Muscle layer of colon (tissue), 2 donors: ENCODE data around the gene CACNA2D3.
"Not testable (repeated sequence)": the region's sequence is repeated elsewhere in the genome, so short reads cannot be mapped to it uniquely, and the experiment has no call there.

Experiments used
- H3K27ac ChIP-seq: one replicate; pipeline ENCODE4 v1.7.0; 2013; ENCODE audit warnings: low read depth, mild to moderate bottlenecking, low read length, moderate library complexity
- H3K27me3 ChIP-seq, 2 donors: one replicate each; pipeline ENCODE4 v1.7.0; 2013; ENCODE audit warnings: low read length in 2 of 2, mild to moderate bottlenecking in 2 of 2; ENCODE audit not compliant: insufficient read depth in 2 of 2, control insufficient read depth in 1 of 2
- H3K36me3 ChIP-seq: one replicate; pipeline ENCODE4 v1.7.0; 2013; ENCODE audit warnings: mild to moderate bottlenecking, low read length; ENCODE audit not compliant: insufficient read depth
- H3K4me1 ChIP-seq: one replicate; pipeline ENCODE4 v1.7.0; 2013; ENCODE audit warnings: mild to moderate bottlenecking, low read length; ENCODE audit not compliant: insufficient read depth
- H3K4me3 ChIP-seq, 2 donors: one replicate each; pipeline ENCODE4 v1.7.0; 2013; ENCODE audit warnings: low read length in 2 of 2, low read depth in 1 of 2, mild to moderate bottlenecking in 1 of 2, moderate library complexity in 1 of 2
- H3K9ac ChIP-seq: one replicate; pipeline ENCODE4 v1.7.0; 2013; ENCODE audit warnings: low read length
- H3K9me3 ChIP-seq: one replicate; pipeline ENCODE4 v1.7.0; 2013; ENCODE audit warnings: mild to moderate bottlenecking, low read length
- donor health status: abdominal sarcoma.
- donor health status: Adenocarcinoma of cecum.

CACNA2D3 gene

DNA sequence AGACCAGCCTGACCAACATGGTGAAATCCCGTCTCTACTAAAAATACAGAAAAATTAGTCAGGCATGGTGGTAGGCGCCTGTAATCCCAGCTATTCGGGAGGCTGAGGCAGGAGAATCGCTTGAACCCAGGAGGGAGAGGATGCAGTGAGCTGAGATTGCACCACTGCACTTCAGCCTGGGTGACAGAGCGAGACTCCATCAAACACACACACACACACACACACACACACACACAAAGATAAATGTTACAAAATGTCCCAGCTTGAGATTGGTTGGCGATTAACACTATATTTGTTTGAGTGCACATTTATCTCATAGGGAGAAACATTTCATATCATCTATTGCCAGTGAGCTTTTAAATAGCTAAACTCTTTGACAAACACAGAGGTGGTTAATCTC is 508.6 kb downstream of the CACNA2D3 start:
- not testable (repeated sequence) for H3K27ac ChIP-seq, H3K4me3 ChIP-seq, H3K9ac ChIP-seq

DNA sequence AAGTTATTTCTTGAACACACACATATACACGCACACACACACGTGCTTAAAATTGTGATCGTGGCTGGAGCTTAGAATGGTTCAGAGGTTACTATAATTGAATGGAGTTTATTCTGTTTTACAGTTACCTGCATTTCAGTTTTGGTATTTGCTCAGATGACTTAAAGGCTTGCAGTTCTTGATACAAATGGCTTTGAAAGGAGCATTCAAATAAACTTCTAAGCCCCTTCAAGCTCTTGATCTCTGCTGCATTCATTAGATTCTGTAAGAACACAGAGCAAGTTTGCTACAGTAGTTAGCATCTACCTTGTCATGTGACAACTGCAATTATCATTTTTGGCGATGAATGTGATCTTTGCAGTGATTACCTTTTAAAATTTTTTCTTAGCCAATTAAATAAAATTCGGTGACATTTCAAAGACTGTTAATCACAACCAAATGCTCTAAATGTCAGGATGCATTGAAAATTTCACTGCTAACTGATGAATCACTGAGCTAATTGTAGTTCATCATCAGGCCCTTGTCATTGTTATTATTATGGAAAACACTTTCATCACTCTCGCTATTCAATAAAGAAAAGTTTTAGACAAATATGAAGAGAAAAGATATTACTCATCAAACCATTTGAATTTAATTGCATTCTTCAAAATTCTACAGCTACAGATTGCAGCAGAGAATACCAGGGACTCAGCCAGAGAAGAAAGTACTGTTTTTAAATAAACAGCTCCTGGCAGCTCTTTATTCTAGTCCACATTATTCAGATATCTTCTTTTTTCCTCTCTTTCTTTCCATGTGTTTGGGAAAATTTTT is 509.4 kb downstream of the CACNA2D3 start:
- H3K36me3 ChIP-seq = no peaks in the 10 kb centered on the region
- H3K9ac ChIP-seq = no peak overlapping the region
- no peak overlapping the region for H3K4me3 ChIP-seq
- H3K27ac ChIP-seq = no peak overlapping the region
- no peaks in the 10 kb centered on the region for H3K4me1 ChIP-seq
- no peaks in the 10 kb centered on the region for H3K9me3 ChIP-seq
- H3K27me3 ChIP-seq = no peaks in the 10 kb centered on the region

More for the DNA sequence above, 508.6 kb downstream of the CACNA2D3 start:
- not testable (repeated sequence) for H3K36me3 ChIP-seq, H3K4me1 ChIP-seq, H3K9me3 ChIP-seq, H3K27me3 ChIP-seq

- Histone ChIP-seq H3K36me3 (no peaks in the 10 kb centered on the region), H3K27ac (no peak overlapping the region), H3K27me3 (no peaks in the 10 kb centered on the region), H3K9me3 (no peaks in the 10 kb centered on the region), H3K4me3 (no peak overlapping the region), H3K9ac (no peak overlapping the region), H3K4me1 (no peaks in the 10 kb centered on the region)
Measured at GRCh38 chr3:54632326-54632665, 509.9 kb downstream of the CACNA2D3 start.

DNA sequence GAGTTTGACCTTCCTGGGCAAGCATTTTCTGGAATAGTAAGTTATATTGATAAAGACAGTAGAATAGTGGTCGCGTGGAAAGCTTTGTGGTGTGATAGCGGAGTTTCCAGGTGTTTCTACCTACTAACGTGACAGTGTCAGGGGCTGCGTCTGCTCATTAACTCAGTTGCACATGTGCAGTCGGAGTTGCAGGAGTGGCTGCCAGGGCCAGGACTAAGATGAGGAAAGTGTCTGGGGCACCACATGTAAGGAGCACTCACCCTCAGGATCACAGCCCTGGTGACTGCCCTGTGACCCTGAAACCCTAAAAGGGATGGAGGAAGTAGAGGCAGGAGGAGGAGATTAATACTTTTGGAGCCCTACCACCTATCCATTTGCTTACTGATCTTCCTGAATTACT is 510.5 kb downstream of the CACNA2D3 start:
- H3K36me3 ChIP-seq = no peaks in the 10 kb centered on the region
- no peaks in the 10 kb centered on the region for H3K27me3 ChIP-seq
- H3K4me1 ChIP-seq = no peaks in the 10 kb centered on the region
- no peaks in the 10 kb centered on the region for H3K9me3 ChIP-seq
- no peak overlapping the region for H3K27ac ChIP-seq
- H3K4me3 ChIP-seq = no peak overlapping the region
- no peak overlapping the region for H3K9ac ChIP-seq

DNA sequence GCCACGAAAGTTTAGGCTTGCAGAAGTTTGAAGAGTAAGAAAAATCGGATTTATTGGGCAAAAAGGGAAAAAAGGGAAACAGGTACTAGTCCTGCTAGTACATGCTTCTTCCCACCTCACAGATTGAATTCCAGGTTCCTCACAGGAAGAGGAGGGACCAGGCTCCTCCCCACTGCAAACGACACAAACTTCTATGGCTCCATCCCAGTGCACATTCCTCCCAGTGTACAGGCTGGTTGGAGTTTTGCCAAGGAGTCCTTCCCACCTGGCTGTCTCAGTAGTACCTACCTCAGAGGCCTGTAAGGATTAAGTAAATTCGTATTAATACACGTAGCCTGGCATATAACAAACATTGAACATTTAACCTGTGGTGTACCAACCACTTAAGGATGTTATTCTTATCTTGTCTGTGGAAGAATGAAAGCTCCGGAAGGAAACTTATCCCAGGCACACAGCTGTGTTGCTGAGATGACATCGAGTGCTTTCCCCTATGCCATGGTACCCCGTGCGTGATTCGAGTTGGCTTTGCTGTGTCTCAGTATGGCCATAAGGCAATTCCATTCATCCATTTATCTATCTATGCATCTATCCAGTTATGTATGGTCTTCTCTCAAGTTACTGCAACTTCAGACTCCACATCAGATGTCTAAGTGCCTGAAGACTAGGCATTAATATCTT is 511.2 kb downstream of the CACNA2D3 start:
- Histone ChIP-seq H3K4me1 (no peaks in the 10 kb centered on the region), H3K9ac (no peak overlapping the region), H3K27me3 (no peaks in the 10 kb centered on the region), H3K36me3 (no peaks in the 10 kb centered on the region), H3K4me3 (no peak overlapping the region), H3K27ac (no peak overlapping the region), H3K9me3 (no peaks in the 10 kb centered on the region)

GRCh38 chr3:54634122-54634469 is 511.7 kb downstream of the CACNA2D3 start:
- no peak overlapping the region for H3K27ac ChIP-seq
- H3K36me3 ChIP-seq = no peaks in the 10 kb centered on the region
- H3K9me3 ChIP-seq = no peaks in the 10 kb centered on the region
- no peaks in the 10 kb centered on the region for H3K27me3 ChIP-seq
- H3K4me1 ChIP-seq = no peaks in the 10 kb centered on the region
- no peak overlapping the region for H3K4me3 ChIP-seq
- H3K9ac ChIP-seq = no peak overlapping the region

DNA sequence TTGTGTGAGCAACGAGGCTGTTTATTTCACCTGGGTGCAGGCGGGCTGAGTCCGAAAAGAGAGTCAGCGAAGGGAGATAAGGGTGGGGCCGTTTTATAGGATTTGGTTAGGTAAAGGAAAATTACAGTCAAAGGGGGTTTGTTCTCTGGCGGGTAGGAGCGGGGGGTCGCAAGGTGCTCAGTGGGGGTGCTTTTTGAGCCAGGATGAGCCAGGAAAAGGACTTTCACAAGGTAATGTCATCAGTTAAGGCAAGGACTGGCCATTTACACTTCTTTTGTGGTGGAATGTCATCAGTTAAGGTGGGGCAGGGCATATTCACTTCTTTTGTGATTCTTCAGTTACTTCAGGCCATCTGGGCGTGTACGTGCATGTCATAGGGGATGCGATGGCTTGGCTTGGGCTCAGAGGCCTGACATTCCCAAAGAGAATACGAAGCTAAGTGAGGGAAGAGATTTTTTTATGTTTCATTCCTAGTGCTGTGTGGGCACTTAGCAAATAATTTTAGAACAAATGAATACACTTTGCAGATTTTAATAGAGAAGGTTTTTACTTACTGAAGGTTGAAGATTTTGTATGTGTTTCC is 517.5 kb downstream of the CACNA2D3 start:
- not testable (repeated sequence) for H3K4me1 ChIP-seq, H3K9me3 ChIP-seq, H3K27ac ChIP-seq, H3K36me3 ChIP-seq, H3K9ac ChIP-seq, H3K4me3 ChIP-seq, H3K27me3 ChIP-seq

DNA sequence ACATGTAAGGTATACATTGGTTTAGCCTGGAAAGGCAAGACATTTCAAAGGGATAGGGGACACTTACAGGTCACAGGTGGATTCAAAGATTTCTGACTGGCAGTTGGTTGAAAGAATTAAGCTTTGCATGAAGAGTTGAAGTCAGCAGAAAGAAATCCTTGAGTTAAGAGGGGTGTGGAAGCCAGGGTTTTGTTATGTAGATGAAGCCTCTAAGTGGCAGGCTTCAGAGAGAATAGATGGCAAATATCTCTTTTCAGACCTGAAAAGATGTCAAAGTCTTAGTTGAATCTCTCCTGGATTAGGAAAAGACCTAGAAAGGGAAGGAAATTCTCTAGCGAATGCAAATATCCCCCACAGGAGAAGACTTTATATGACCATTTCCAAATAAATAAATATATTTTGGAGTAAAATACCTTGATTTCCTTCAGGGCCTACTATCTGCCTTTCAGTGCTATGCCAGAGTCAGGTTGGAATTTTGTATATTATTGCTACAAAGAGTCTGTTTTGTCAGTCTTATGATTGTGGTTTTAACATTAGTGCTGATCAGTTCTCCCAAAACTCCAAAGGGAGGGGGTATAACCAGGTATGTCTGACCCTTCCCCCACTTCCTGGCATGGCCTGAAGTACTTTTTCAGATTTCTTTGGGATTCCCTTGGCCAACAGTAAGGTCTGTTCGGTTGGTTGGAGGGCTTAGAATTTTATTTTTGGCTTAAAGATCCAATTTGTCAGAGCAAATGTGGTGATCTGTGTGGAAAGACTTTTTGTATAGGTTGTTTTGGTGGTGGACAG is 519.1 kb downstream of the CACNA2D3 start:
- Histone ChIP-seq H3K27me3 (no peaks in the 10 kb centered on the region), H3K27ac (no peak overlapping the region), H3K36me3 (no peaks in the 10 kb centered on the region), H3K9me3 (no peaks in the 10 kb centered on the region), H3K9ac (no peak overlapping the region), H3K4me1 (no peaks in the 10 kb centered on the region), H3K4me3 (no peak overlapping the region)

- H3K27me3 ChIP-seq = no peaks in the 10 kb centered on the region
- no peak overlapping the region for H3K27ac ChIP-seq
- no peak overlapping the region for H3K9ac ChIP-seq
- H3K36me3 ChIP-seq = no peaks in the 10 kb centered on the region
- H3K4me1 ChIP-seq = no peaks in the 10 kb centered on the region
- no peaks in the 10 kb centered on the region for H3K9me3 ChIP-seq
- no peak overlapping the region for H3K4me3 ChIP-seq
Measured at GRCh38 chr3:54642147-54642546, 519.8 kb downstream of the CACNA2D3 start.

- H3K4me1 ChIP-seq = no peaks in the 10 kb centered on the region
- no peak overlapping the region for H3K4me3 ChIP-seq
- no peak overlapping the region for H3K9ac ChIP-seq
- H3K9me3 ChIP-seq = peaks cover 7% of the 10 kb centered on the region
- no peaks in the 10 kb centered on the region for H3K36me3 ChIP-seq
- H3K27ac ChIP-seq = no peak overlapping the region
- H3K27me3 ChIP-seq = no peaks in the 10 kb centered on the region
Measured at GRCh38 chr3:54647721-54648120, 525.4 kb downstream of the CACNA2D3 start.

GRCh38 chr3:54649551-54649950 is 527.2 kb downstream of the CACNA2D3 start:
- no peaks in the 10 kb centered on the region for H3K36me3 ChIP-seq
- H3K9me3 ChIP-seq = peaks cover 7% of the 10 kb centered on the region
- no peaks in the 10 kb centered on the region for H3K27me3 ChIP-seq
- H3K27ac ChIP-seq = no peak overlapping the region
- H3K4me1 ChIP-seq = no peaks in the 10 kb centered on the region
- no peak overlapping the region for H3K9ac ChIP-seq
- H3K4me3 ChIP-seq = no peak overlapping the region
